Gastroesophageal sphincter (tissue), 4 donors: ENCODE measurements around the gene TRHDE. TPM values are rescaled to one million over a fixed set of nuclear protein-coding genes. Genes with fewer than 3 reads are reported as not detected.
"Not testable (repeated sequence)": the region's sequence is repeated elsewhere in the genome, so short reads cannot be mapped to it uniquely, and the experiment has no call there.

ENCODE experiments used
- ATAC-seq: fragments of 150-250 bp; one replicate; pipeline ENCODE4 v1.9.1; 2016; ENCODE audit warnings: mild to moderate bottlenecking, moderate library complexity
- H3K27ac ChIP-seq, 4 donors: fragments of 200-600 bp; sonication (generic) in 3 of 4; 1 replicate in 3 of 4; 2 replicates in 1 of 4; pipeline ENCODE4 v1.5.1; 2016 to 2019
- H3K27me3 ChIP-seq: fragments of 200-600 bp; sonication (generic); one replicate; pipeline ENCODE4 v1.5.1; 2019
- H3K36me3 ChIP-seq, 2 donors: fragments of 200-600 bp; sonication (generic); one replicate each; pipeline ENCODE4 v1.5.1; 2019; ENCODE audit warnings: control low read depth in 1 of 2
- H3K4me1 ChIP-seq, 3 donors: fragments of 200-600 bp; sonication (generic); 1 replicate in 2 of 3; 2 replicates in 1 of 3; pipeline ENCODE4 v1.5.1; 2016 to 2019; ENCODE audit warnings: control low read depth in 2 of 3
- H3K4me3 ChIP-seq, 2 donors: fragments of 200-600 bp; sonication (generic); one replicate each; pipeline ENCODE4 v1.5.1; 2019; ENCODE audit warnings: mild to moderate bottlenecking in 1 of 2, moderate library complexity in 1 of 2
- H3K9me3 ChIP-seq, 3 donors: fragments of 200-600 bp; sonication (generic); one replicate each; pipeline ENCODE4 v1.5.1; 2017 to 2019; ENCODE audit warnings: control low read depth in 2 of 3
- EP300 ChIP-seq: sonication (generic); formaldehyde crosslinking; IDR thresholded peaks from one replicate; pipeline ENCODE4 v1.6.1; 2017; ENCODE audit warnings: antibody characterized with exemption, mild to moderate bottlenecking
- POLR2A ChIP-seq, 2 donors: fragments of 450-650 bp; IDR thresholded peaks; one replicate each; pipeline ENCODE4 v1.6.1; 2017; ENCODE audit warnings: antibody characterized with exemption in 2 of 2, mild to moderate bottlenecking in 2 of 2, moderate library complexity in 1 of 2
- POLR2AphosphoS5 ChIP-seq: sonication (generic); formaldehyde crosslinking; IDR thresholded peaks from one replicate; pipeline ENCODE4 v1.6.1; 2017; ENCODE audit warnings: antibody characterized with exemption
- WGBS, 2 donors: methylation state at CpG; one replicate each; pipeline ENCODE4 v1.1.5; 2018; ENCODE audit warnings: low coverage in 1 of 2; 5-methylcytosine and 5-hydroxymethylcytosine counted together
- total RNA-seq, 4 donors: library from RNA; depleted of rRNA; stranded (reverse); fragments of >200 nt; gene quantifications; one replicate each; pipeline ENCODE4 v1.1.0, GENCODE V29; 2016
- TF ChIP-seq, protein P1 (sequence below), 4 experiments: fragments of 200-600 bp in 2 of 4; fragments of 450-650 bp in 2 of 4; sonication (generic) in 1 of 4; IDR thresholded peaks; one replicate each; pipeline ENCODE4 v1.5.1; 2017 to 2019; ENCODE audit warnings: antibody characterized with exemption in 4 of 4, mild to moderate bottlenecking in 2 of 4, moderate library complexity in 2 of 4

Gene TRHDE
- total RNA-seq, 4 donors from 2014 or later, result 0.74 to 2.3 (median 1.0) TPM

DNA sequence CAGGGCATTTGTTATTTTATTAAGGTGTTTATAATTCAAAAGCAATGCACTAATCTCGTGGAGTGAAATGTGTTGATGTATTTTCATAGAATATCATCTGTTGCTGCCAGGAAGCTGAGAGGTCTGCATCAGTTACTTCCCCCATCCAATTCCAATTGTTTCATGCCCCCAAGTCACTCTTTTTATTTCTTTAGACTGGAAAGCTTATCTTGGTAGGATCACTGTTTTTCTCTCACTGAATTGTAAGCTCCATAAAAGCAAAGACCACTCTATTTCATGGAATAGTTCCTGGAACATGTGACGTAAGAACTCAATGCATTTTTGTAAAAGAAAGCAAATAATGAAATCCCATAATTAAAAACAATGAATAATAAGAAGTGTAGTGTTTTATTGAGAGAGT lies 420.2 kb downstream of the TRHDE start:
- WGBS, 2 donors, result 7 to 47% methylated on average over 1 to 2 of the region's 2 CpGs
- no peak for ATAC-seq
- Histone ChIP-seq H3K4me1 (no peaks in the 10 kb centered on the region), H3K27ac (no peak overlapping the region), H3K27me3 (no peaks in the 10 kb centered on the region), H3K4me3 (no peak overlapping the region), H3K9me3 (no peaks in the 10 kb centered on the region), H3K36me3 (no peaks in the 10 kb centered on the region)
- TF ChIP-seq EP300 (no peak), POLR2A (IDR thresholded peaks at IDR 0.05) (no peak), POLR2AphosphoS5 (no peak)
- TF ChIP-seq, protein P1, sequence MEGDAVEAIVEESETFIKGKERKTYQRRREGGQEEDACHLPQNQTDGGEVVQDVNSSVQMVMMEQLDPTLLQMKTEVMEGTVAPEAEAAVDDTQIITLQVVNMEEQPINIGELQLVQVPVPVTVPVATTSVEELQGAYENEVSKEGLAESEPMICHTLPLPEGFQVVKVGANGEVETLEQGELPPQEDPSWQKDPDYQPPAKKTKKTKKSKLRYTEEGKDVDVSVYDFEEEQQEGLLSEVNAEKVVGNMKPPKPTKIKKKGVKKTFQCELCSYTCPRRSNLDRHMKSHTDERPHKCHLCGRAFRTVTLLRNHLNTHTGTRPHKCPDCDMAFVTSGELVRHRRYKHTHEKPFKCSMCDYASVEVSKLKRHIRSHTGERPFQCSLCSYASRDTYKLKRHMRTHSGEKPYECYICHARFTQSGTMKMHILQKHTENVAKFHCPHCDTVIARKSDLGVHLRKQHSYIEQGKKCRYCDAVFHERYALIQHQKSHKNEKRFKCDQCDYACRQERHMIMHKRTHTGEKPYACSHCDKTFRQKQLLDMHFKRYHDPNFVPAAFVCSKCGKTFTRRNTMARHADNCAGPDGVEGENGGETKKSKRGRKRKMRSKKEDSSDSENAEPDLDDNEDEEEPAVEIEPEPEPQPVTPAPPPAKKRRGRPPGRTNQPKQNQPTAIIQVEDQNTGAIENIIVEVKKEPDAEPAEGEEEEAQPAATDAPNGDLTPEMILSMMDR (IDR thresholded peaks at IDR 0.05), result no peak

DNA sequence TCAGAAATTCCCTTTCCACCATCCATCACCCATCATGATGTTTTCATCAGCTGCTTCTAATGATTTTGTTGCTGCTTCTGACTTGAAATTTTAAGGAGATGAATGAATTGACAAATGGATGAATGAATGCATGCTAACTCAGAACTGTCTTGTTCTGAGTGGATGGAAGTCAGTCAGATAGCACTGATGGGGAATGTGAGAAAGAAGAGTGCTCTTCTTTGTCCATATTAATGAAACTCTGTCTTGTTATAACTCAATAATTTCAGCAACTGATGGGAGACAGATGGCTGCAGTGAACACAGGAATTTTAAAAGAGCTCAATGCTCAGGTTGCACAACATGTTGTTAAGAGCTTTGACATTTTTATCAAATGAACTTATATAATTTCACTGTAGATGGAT lies 422.0 kb downstream of the TRHDE start:
- Histone ChIP-seq H3K4me3 (no peak overlapping the region), H3K27me3 (no peaks in the 10 kb centered on the region), H3K9me3 (peaks cover 0 to under 1% (median 0%) of the 10 kb centered on the region in 3 donors), H3K4me1 (no peaks in the 10 kb centered on the region), H3K27ac (no peak overlapping the region), H3K36me3 (no peaks in the 10 kb centered on the region)
- no peak for ATAC-seq
- TF ChIP-seq POLR2A (IDR thresholded peaks at IDR 0.05), result no peak
- TF ChIP-seq EP300, result no peak
- TF ChIP-seq POLR2AphosphoS5, result no peak
- TF ChIP-seq, protein P1 (IDR thresholded peaks at IDR 0.05), result no peak

DNA sequence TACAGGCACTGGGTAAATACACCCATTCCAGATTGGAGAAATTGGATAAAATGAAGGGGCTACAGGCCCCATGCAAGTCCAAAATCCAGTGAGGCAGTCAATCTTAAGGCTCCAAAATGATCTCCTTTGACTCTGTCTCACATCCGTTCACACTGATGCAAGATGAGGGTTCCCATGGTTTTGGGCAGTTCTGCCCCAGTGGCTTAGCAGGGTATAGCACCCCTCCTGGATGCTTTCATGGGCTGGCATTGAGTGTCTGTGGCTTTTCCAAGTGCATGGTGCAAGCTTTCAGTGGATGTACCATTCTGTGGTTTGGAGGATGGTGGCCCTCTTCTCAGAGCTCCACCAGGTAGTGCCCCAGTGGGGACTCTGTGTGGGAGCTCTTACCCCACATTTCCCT lies 427.2 kb downstream of the TRHDE start:
- Histone ChIP-seq H3K4me1 (no peaks in the 10 kb centered on the region), H3K36me3 (no peaks in the 10 kb centered on the region), H3K27ac (no peak overlapping the region), H3K27me3 (no peaks in the 10 kb centered on the region), H3K4me3 (no peak overlapping the region), H3K9me3 (peaks cover 0 to 9% (median 0%) of the 10 kb centered on the region in 3 donors)
- WGBS, 2 donors, result 71 to 100% methylated on average over 1 of the region's 1 CpG
- TF ChIP-seq POLR2A (IDR thresholded peaks at IDR 0.05) (no peak), POLR2AphosphoS5 (no peak), EP300 (no peak)
- TF ChIP-seq, protein P1 (IDR thresholded peaks at IDR 0.05), result no peak
- no peak for ATAC-seq

DNA sequence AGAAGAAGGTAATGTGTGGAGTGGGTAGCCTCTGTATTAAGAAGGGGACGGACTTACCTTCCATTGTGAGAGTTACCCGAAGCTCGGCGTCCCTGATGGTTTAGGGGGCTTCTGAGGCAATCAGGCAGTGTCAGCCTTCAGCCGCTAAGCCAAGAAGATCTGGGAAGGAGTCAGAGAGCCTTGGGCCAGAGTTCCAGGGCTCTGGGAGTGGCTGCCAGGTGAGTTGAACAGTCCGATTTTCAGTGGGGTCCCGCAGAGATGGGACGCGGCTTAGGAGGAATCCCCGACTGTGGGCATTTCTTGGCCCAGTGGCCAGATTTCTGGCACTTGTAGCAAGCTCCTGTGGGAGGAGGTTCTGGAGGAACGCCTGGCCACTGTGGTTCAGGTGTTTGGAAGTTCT lies 439.9 kb downstream of the TRHDE start:
- not testable (repeated sequence) for H3K27me3 ChIP-seq, H3K4me1 ChIP-seq, H3K36me3 ChIP-seq, H3K27ac ChIP-seq, ATAC-seq, H3K4me3 ChIP-seq, H3K9me3 ChIP-seq
- WGBS, 2 donors, result 75 to 95% methylated on average over 6 to 7 of the region's 11 CpGs

DNA sequence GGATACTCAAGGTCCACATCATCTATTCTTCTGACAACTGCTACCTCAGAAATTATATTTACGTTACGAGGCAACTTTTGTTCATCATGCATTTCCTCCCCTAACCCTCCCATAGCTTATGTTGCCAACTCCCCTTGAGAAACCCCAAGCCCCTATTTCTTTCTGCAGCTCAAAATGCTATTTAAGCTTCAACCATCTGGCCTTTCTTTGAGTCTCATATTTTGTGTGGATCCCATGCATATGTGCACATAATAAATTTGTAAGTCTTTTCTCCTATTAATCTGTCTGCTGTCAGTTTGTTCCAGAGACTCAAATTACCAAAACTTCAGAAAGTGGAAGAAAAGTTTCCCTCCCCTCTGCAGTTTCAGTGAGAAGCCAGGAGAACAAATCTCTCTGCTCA lies 444.1 kb downstream of the TRHDE start:
- no peaks in the 10 kb centered on the region for H3K27me3 ChIP-seq
- TF ChIP-seq, protein P1 (IDR thresholded peaks at IDR 0.05), result no peak
- TF ChIP-seq EP300 (no peak), POLR2A (IDR thresholded peaks at IDR 0.05) (no peak), POLR2AphosphoS5 (no peak)
- H3K9me3 ChIP-seq, result no peaks in the 10 kb centered on the region
- WGBS, 2 donors, result 62 to 80% methylated on average over 2 of the region's 2 CpGs
- no peak overlapping the region for H3K27ac ChIP-seq
- no peak overlapping the region for H3K4me3 ChIP-seq
- ATAC-seq, result no peak
- H3K4me1 ChIP-seq, result no peaks in the 10 kb centered on the region
- no peaks in the 10 kb centered on the region for H3K36me3 ChIP-seq

DNA sequence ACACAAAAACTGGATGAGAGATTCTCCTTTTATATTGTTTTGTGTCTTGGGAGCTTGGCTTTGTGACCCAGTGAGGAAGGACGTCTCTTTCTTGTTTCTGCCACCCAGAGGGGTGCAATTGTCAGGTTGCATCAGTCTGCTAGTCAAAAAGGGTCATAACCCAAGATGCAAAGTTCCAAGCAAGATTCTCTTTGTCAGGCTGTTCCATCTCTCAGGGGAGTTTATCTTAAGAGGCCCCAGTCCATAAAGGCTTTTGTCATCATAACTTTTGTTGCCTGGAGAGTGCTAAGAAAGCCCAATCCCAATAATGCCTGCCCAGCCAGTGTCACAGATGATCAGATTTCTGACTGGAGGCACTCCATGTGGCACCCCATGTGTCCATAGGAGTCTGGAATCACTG lies 444.9 kb downstream of the TRHDE start:
- H3K4me3 ChIP-seq, result no peak overlapping the region
- no peak for ATAC-seq
- H3K36me3 ChIP-seq, result no peaks in the 10 kb centered on the region
- WGBS, 2 donors, result no CpG with 5 or more reads among the region's 1 CpG
- TF ChIP-seq, protein P1 (IDR thresholded peaks at IDR 0.05), result no peak
- no peak for TF ChIP-seq POLR2A (IDR thresholded peaks at IDR 0.05)
- TF ChIP-seq POLR2AphosphoS5, result no peak
- no peak for TF ChIP-seq EP300
- H3K4me1 ChIP-seq, result no peaks in the 10 kb centered on the region
- no peak overlapping the region for H3K27ac ChIP-seq
- H3K27me3 ChIP-seq, result no peaks in the 10 kb centered on the region
- no peaks in the 10 kb centered on the region for H3K9me3 ChIP-seq
